Activated naive CD4-positive, alpha-beta T cell treated with anti-CD3 and anti-CD28 coated beads, Interleukin-2, amount 10 ng/mL, durations not matched to agents 7 days and 5 days (primary cell): Measurements from ENCODE around the gene CDH13.
A peak's percentile ranks its signal among the peaks of the same experiment; 100 is the strongest.

ENCODE experiments used
- CTCF ChIA-PET: fragments of 350-600 bp; sonication (Branson Sonifier 250); formaldehyde crosslinking; loops from one replicate; lab custom pipeline; 2021; ENCODE audit warnings: antibody characterized with exemption; lab: Charles Lee
- DNase-seq: peaks from one replicate; pipeline ENCODE4 v3.0.0-alpha.2; 2020
- H3K27ac Mint-ChIP-seq: one replicate; pipeline ENCODE4 v1.8.0; 2021; ENCODE audit warnings: mild to moderate bottlenecking, moderate library complexity, mixed read lengths
- H3K27me3 Mint-ChIP-seq: one replicate; pipeline ENCODE4 v1.8.0; 2021; ENCODE audit warnings: mild to moderate bottlenecking, mixed read lengths
- H3K36me3 Mint-ChIP-seq: one replicate; pipeline ENCODE4 v1.8.0; 2021; ENCODE audit warnings: mixed read lengths
- H3K4me1 Mint-ChIP-seq: one replicate; pipeline ENCODE4 v1.8.0; 2021; ENCODE audit warnings: mixed read lengths
- H3K4me3 Mint-ChIP-seq: one replicate; pipeline ENCODE4 v1.8.0; 2021; ENCODE audit warnings: mild to moderate bottlenecking, moderate library complexity, mixed read lengths
- H3K9me3 Mint-ChIP-seq: one replicate; pipeline ENCODE4 v1.8.0; 2021; ENCODE audit warnings: mixed read lengths

CDH13 gene

GRCh38 chr16:82945420-82946101, 318.8 kb downstream of the CDH13 start:
- Mint-ChIP-seq H3K4me3 (no peak overlapping the region), H3K27ac (peak overlapping the region; percentile 43), H3K27me3 (no peaks in the 10 kb centered on the region), H3K36me3 (no peaks in the 10 kb centered on the region), H3K4me1 (peaks cover 6% of the 10 kb centered on the region), H3K9me3 (no peaks in the 10 kb centered on the region)
- CTCF ChIA-PET: no interaction called here
- DNase-seq: no peak

DNA sequence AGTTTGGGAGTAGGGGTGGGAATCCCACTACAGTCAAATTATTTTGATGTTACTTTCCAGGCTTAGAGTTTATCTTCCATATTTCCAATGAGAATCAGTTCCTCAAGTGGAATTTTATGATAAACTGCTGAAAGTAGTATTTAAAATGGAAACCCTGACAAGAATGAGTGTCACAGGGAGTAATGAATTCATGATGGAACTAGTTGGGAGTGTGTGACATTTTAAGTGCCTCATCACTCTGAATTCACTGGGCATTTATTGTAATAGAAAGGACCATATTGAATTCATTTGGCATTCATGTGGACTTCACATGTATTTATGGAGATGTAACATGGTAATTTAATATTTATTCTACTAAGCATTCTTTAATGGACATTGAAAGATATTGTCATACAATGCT, 320.9 kb downstream of the CDH13 start:
- no peak for DNase-seq
- Mint-ChIP-seq H3K27ac (no peak overlapping the region), H3K27me3 (no peaks in the 10 kb centered on the region), H3K4me3 (no peak overlapping the region), H3K4me1 (peaks cover 6% of the 10 kb centered on the region), H3K36me3 (no peaks in the 10 kb centered on the region), H3K9me3 (peaks cover 2% of the 10 kb centered on the region)
- CTCF ChIA-PET: no interaction called here

- no peak for DNase-seq
- CTCF ChIA-PET: no interaction called here
- Mint-ChIP-seq H3K4me1 (peaks cover 6% of the 10 kb centered on the region), H3K9me3 (peaks cover 2% of the 10 kb centered on the region), H3K36me3 (no peaks in the 10 kb centered on the region), H3K27me3 (no peaks in the 10 kb centered on the region), H3K27ac (no peak overlapping the region), H3K4me3 (no peak overlapping the region)
Measured at GRCh38 chr16:82949016-82949415, 322.2 kb downstream of the CDH13 start.

- H3K27ac Mint-ChIP-seq: no peak overlapping the region
- H3K36me3 Mint-ChIP-seq: no peaks in the 10 kb centered on the region
- H3K9me3 Mint-ChIP-seq: peaks cover 2% of the 10 kb centered on the region
- no peaks in the 10 kb centered on the region for H3K27me3 Mint-ChIP-seq
- DNase-seq: no peak
- CTCF ChIA-PET: no interaction called here
- no peak overlapping the region for H3K4me3 Mint-ChIP-seq
- no peaks in the 10 kb centered on the region for H3K4me1 Mint-ChIP-seq
Measured at GRCh38 chr16:82953517-82953916, 326.7 kb downstream of the CDH13 start.

- CTCF ChIA-PET: no interaction called here
- Mint-ChIP-seq H3K27me3 (no peaks in the 10 kb centered on the region), H3K4me1 (no peaks in the 10 kb centered on the region), H3K9me3 (peaks cover 2% of the 10 kb centered on the region), H3K27ac (no peak overlapping the region), H3K36me3 (no peaks in the 10 kb centered on the region), H3K4me3 (no peak overlapping the region)
- no peak for DNase-seq
Measured at GRCh38 chr16:82954224-82954929, 327.6 kb downstream of the CDH13 start.

GRCh38 chr16:82955741-82956348, 329.1 kb downstream of the CDH13 start:
- Mint-ChIP-seq H3K27ac (no peak overlapping the region), H3K4me1 (no peaks in the 10 kb centered on the region), H3K9me3 (peaks cover 2% of the 10 kb centered on the region), H3K4me3 (no peak overlapping the region), H3K36me3 (no peaks in the 10 kb centered on the region), H3K27me3 (no peaks in the 10 kb centered on the region)
- DNase-seq: no peak
- CTCF ChIA-PET: no interaction called here

DNA sequence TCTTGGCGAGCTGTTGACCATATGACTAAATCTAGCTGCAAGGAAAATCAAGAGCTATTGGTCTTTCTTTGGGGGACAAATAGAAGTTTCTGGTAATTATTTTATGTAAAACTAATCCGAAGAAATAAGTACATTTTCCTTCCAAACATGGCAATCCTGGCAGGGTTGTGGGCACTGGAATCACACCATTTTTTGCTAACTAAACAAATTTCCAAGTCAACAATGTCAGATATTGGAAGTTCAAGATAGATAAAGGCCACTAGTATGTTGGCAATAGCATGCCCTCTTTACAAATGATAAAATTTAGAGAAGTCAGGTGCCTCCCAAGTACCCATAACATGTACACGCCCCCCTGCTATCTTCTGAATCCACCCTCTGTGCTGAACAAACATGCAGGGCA, 330.4 kb downstream of the CDH13 start:
- no peaks in the 10 kb centered on the region for H3K4me1 Mint-ChIP-seq
- peaks cover 3% of the 10 kb centered on the region for H3K9me3 Mint-ChIP-seq
- no peaks in the 10 kb centered on the region for H3K27me3 Mint-ChIP-seq
- no peak overlapping the region for H3K27ac Mint-ChIP-seq
- CTCF ChIA-PET: no interaction called here
- no peak for DNase-seq
- no peak overlapping the region for H3K4me3 Mint-ChIP-seq
- H3K36me3 Mint-ChIP-seq: no peaks in the 10 kb centered on the region

DNA sequence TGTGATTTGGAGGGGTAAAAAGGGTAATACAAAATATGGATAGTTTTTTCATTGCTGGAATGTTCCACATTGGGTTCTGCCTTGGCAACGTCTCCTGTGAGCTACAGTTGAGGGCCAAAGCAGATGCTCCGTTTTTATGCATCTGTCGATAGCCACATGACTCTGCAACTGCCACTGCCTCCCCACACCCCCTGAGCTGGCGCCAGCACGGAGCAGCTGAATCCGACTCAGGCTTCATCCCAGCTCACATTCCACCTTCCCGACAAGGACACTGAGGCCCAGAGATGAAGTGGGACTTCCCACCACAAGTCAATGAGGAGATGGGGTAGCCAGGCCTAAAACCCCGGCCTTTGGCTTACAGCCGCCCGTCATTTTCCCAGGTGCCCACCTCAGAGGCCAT, 334.1 kb downstream of the CDH13 start:
- Mint-ChIP-seq H3K27ac (no peak overlapping the region), H3K4me3 (no peak overlapping the region), H3K36me3 (no peaks in the 10 kb centered on the region)

GRCh38 chr16:82963653-82964052, 336.9 kb downstream of the CDH13 start:
- CTCF ChIA-PET: no interaction called here
- Mint-ChIP-seq H3K36me3 (no peaks in the 10 kb centered on the region), H3K4me1 (no peaks in the 10 kb centered on the region), H3K27me3 (peaks cover 3% of the 10 kb centered on the region), H3K27ac (no peak overlapping the region), H3K9me3 (peaks cover 3% of the 10 kb centered on the region), H3K4me3 (no peak overlapping the region)
- DNase-seq: no peak

More for the DNA sequence above, 334.1 kb downstream of the CDH13 start:
- no peak for DNase-seq
- H3K27me3 Mint-ChIP-seq: peaks cover 3% of the 10 kb centered on the region
- peaks cover 3% of the 10 kb centered on the region for H3K9me3 Mint-ChIP-seq
- no peaks in the 10 kb centered on the region for H3K4me1 Mint-ChIP-seq
- CTCF ChIA-PET: no interaction called here

DNA sequence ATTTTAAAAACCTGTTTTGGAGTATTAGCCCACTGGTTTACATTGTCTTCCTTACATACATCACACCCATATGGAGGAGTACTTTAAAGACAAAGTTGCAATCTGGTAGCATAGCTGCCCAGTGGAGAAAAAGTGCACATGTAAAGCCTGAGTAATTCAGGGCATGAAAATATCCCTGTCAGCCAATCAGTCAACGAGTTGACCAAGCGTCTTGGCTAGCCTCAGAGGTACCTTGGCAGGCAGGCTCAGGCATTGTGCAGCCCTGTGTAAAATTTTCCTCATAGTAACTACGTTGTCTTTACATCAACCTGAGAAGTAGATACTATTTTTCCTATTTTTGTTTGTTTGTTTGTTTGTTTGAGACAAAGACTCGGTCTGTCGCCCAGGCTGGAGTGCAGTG, 339.0 kb downstream of the CDH13 start:
- no peak for DNase-seq
- Mint-ChIP-seq H3K4me3 (no peak overlapping the region), H3K27ac (no peak overlapping the region), H3K36me3 (no peaks in the 10 kb centered on the region), H3K9me3 (peaks cover 6% of the 10 kb centered on the region), H3K4me1 (no peaks in the 10 kb centered on the region), H3K27me3 (peaks cover 3% of the 10 kb centered on the region)
- CTCF ChIA-PET: no interaction called here

GRCh38 chr16:82967424-82967823, 340.7 kb downstream of the CDH13 start:
- H3K9me3 Mint-ChIP-seq: peaks cover 5% of the 10 kb centered on the region
- peaks cover 3% of the 10 kb centered on the region for H3K27me3 Mint-ChIP-seq
- no peaks in the 10 kb centered on the region for H3K4me1 Mint-ChIP-seq
- H3K4me3 Mint-ChIP-seq: no peak overlapping the region
- no peak overlapping the region for H3K27ac Mint-ChIP-seq
- DNase-seq: no peak
- CTCF ChIA-PET: no interaction called here
- H3K36me3 Mint-ChIP-seq: no peaks in the 10 kb centered on the region

DNA sequence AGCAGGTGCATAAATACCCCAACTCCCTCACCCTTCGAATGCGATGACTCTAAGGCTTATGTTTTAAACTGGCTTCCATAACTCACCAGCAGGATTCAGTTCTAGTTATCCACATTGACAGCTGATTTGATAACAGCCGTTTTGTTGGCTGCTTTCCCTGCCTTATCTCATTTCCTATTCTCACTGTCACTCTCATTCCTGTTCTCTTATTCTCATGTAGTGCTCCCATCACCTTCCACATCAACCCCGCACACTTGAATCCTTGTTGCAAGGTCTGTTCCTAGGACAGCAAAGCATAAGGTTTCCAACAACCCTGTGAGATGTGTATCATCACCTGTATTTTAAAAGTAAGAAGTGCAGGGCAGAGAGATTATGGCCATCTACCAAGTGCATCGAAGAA, 344.4 kb downstream of the CDH13 start:
- Mint-ChIP-seq H3K4me3 (no peak overlapping the region), H3K27me3 (no peaks in the 10 kb centered on the region), H3K4me1 (no peaks in the 10 kb centered on the region), H3K36me3 (no peaks in the 10 kb centered on the region), H3K27ac (no peak overlapping the region), H3K9me3 (peaks cover 7% of the 10 kb centered on the region)
- CTCF ChIA-PET: no interaction called here
- DNase-seq: no peak

GRCh38 chr16:82972331-82972919, 345.7 kb downstream of the CDH13 start:
- peaks cover 11% of the 10 kb centered on the region for H3K9me3 Mint-ChIP-seq
- H3K4me1 Mint-ChIP-seq: no peaks in the 10 kb centered on the region
- DNase-seq: no peak
- no peaks in the 10 kb centered on the region for H3K27me3 Mint-ChIP-seq
- CTCF ChIA-PET: no interaction called here
- no peak overlapping the region for H3K4me3 Mint-ChIP-seq
- no peaks in the 10 kb centered on the region for H3K36me3 Mint-ChIP-seq
- no peak overlapping the region for H3K27ac Mint-ChIP-seq

GRCh38 chr16:82979406-82980111, 352.8 kb downstream of the CDH13 start:
- Mint-ChIP-seq H3K27ac (no peak overlapping the region), H3K9me3 (peaks cover 11% of the 10 kb centered on the region), H3K4me3 (no peak overlapping the region), H3K4me1 (no peaks in the 10 kb centered on the region), H3K36me3 (no peaks in the 10 kb centered on the region), H3K27me3 (no peaks in the 10 kb centered on the region)
- CTCF ChIA-PET: no interaction called here
- no peak for DNase-seq
